RWPE2 (cell line): ENCODE results near the gene NUP188.

ENCODE experiments used
- ATAC-seq: fragments of 200-7000 bp; cut with Tn5 transposase; 3 replicates; pipeline ENCODE4 v1.9.1; 2021; ENCODE audit warnings: low read depth
- DNase-seq: peaks from one replicate; pipeline ENCODE4 v3.0.0-alpha.2; 2020; ENCODE audit warnings: low spot score
- H3K27ac ChIP-seq: fragments of 450-650 bp; 2 replicates; pipeline ENCODE4 v1.5.1; 2017; ENCODE audit warnings: mild to moderate bottlenecking; ENCODE audit not compliant: poor library complexity, severe bottlenecking
- H3K27me3 ChIP-seq: fragments of 250-450 bp; sonication (Bioruptor Pico); 2 replicates; pipeline ENCODE4 v1.5.1; 2021; ENCODE audit warnings: mild to moderate bottlenecking, moderate library complexity; ENCODE audit not compliant: insufficient read depth, poor library complexity, severe bottlenecking
- H3K36me3 ChIP-seq: fragments of 250-450 bp; sonication (Bioruptor Pico); 2 replicates; pipeline ENCODE4 v1.5.1; 2020; ENCODE audit warnings: low read depth, mild to moderate bottlenecking, moderate library complexity
- H3K4me1 ChIP-seq: fragments of 250-450 bp; sonication (Bioruptor Pico); 2 replicates; pipeline ENCODE4 v1.5.1; 2021; ENCODE audit warnings: mild to moderate bottlenecking, moderate library complexity; ENCODE audit not compliant: insufficient read depth, poor library complexity, severe bottlenecking
- H3K4me3 ChIP-seq: fragments of 250-450 bp; sonication (Bioruptor Pico); 2 replicates; pipeline ENCODE4 v1.5.1; 2021; ENCODE audit warnings: mild to moderate bottlenecking, moderate library complexity; ENCODE audit not compliant: severe bottlenecking
- H3K9me3 ChIP-seq: fragments of 250-450 bp; sonication (Bioruptor Pico); 2 replicates; pipeline ENCODE4 v1.5.1; 2021; ENCODE audit warnings: mild to moderate bottlenecking, moderate library complexity; ENCODE audit not compliant: severe bottlenecking
- TF ChIP-seq, protein P1 (sequence below): fragments of 450-650 bp; IDR thresholded peaks from one replicate; pipeline ENCODE4 v1.5.1; 2017; ENCODE audit warnings: mild to moderate bottlenecking, moderate library complexity; ENCODE audit not compliant: poor library complexity, severe bottlenecking

The NUP188 gene

DNA sequence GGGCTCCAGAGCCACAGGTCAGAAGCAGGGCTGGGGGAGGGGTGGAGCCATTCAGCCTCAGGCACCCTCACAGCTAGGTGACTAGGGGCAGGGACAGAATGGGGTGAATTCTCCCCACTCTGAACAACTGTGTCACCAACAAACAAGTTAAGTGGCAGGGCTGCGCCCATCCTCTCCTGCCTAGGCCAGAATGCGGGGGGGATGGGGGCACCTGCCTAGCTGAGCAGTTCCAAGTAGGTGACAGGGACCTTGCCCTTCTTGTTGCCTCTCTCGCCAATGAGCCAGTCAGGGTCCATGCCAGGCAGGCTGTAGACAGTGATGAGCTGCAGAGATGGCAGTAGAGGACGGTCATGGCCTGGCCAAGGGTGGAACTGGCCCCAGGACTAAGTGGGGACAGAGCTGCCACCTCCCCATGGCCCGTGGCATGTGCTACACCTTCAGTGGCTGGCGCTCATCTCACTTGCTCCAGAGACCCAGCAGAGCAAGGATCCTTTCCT lies 61.0 kb downstream of the NUP188 start:
- Histone ChIP-seq H3K27me3 (no peaks in the 10 kb centered on the region), H3K4me3 (no peak overlapping the region), H3K9me3 (no peaks in the 10 kb centered on the region), H3K36me3 (peaks cover 54% of the 10 kb centered on the region), H3K27ac (no peak overlapping the region), H3K4me1 (no peaks in the 10 kb centered on the region)
- ATAC-seq (no peak), DNase-seq (no peak)
- TF ChIP-seq, protein P1, sequence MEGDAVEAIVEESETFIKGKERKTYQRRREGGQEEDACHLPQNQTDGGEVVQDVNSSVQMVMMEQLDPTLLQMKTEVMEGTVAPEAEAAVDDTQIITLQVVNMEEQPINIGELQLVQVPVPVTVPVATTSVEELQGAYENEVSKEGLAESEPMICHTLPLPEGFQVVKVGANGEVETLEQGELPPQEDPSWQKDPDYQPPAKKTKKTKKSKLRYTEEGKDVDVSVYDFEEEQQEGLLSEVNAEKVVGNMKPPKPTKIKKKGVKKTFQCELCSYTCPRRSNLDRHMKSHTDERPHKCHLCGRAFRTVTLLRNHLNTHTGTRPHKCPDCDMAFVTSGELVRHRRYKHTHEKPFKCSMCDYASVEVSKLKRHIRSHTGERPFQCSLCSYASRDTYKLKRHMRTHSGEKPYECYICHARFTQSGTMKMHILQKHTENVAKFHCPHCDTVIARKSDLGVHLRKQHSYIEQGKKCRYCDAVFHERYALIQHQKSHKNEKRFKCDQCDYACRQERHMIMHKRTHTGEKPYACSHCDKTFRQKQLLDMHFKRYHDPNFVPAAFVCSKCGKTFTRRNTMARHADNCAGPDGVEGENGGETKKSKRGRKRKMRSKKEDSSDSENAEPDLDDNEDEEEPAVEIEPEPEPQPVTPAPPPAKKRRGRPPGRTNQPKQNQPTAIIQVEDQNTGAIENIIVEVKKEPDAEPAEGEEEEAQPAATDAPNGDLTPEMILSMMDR = no peak

DNA sequence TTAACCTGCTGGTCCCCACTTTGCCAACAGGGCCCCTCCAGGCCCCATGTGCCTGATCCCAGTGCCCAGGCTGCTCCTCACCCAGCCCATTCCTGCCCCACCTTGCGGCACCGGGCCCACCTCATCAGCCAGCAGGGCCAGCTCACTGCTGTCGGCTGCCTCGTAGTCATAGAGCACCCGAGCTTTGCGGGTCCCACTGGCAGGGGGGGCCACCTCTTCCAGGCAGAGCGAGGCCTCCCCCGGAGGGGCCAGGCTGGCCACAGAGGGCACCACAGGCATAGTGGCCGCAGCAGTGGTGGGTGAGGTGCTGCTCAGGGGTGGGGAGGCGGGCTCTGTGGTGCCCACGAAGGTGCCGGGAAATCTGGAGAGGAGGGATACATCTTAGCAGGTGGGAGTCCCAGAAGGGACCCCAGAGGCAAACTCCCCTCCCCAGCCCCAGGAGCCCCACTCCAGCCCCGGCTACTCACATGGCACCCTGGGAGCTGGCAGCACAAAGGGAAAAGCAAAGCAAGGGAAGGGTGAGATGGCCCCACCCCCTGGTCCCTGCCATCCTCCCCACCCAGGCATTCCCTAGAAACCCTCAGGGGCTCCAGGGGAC lies 61.6 kb downstream of the NUP188 start:
- Histone ChIP-seq H3K9me3 (no peaks in the 10 kb centered on the region), H3K4me3 (no peak overlapping the region), H3K36me3 (peaks cover 53% of the 10 kb centered on the region), H3K4me1 (no peaks in the 10 kb centered on the region), H3K27ac (no peak overlapping the region), H3K27me3 (no peaks in the 10 kb centered on the region)
- no peak for DNase-seq
- ATAC-seq = no peak
- TF ChIP-seq, protein P1 = no peak

DNA sequence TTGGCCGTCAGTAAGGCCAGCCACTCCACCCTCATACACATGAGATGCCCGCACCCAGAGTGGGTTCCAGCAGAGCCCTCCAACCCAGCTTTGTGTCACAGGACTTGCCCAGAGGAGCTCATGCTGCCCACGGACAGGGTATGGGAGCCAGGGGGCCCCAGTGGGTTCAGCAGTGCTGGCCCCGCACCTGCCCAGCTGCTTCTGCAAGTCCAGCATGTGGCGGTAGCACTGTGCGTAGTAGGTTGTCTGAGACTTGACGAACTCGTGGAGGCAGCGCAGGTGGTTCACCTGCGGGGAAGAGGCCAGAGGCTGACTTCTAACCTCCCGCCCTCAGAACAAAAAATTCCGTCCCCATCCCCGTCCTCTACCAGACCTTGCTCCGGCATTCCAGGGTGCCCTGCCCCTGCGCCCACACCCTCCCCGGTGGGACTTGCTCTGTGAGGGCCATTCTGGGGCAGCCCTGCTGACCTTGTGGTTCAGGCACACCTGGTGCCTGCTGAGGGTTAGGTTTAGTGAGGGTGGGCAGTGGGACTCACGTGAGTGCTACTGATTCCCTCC lies 62.2 kb downstream of the NUP188 start:
- no peaks in the 10 kb centered on the region for H3K4me1 ChIP-seq
- TF ChIP-seq, protein P1 = no peak
- no peak overlapping the region for H3K27ac ChIP-seq
- H3K9me3 ChIP-seq = no peaks in the 10 kb centered on the region
- ATAC-seq (no peak), DNase-seq (peak; percentile 56)
- peaks cover 53% of the 10 kb centered on the region for H3K36me3 ChIP-seq
- no peak overlapping the region for H3K4me3 ChIP-seq
- no peaks in the 10 kb centered on the region for H3K27me3 ChIP-seq

DNA sequence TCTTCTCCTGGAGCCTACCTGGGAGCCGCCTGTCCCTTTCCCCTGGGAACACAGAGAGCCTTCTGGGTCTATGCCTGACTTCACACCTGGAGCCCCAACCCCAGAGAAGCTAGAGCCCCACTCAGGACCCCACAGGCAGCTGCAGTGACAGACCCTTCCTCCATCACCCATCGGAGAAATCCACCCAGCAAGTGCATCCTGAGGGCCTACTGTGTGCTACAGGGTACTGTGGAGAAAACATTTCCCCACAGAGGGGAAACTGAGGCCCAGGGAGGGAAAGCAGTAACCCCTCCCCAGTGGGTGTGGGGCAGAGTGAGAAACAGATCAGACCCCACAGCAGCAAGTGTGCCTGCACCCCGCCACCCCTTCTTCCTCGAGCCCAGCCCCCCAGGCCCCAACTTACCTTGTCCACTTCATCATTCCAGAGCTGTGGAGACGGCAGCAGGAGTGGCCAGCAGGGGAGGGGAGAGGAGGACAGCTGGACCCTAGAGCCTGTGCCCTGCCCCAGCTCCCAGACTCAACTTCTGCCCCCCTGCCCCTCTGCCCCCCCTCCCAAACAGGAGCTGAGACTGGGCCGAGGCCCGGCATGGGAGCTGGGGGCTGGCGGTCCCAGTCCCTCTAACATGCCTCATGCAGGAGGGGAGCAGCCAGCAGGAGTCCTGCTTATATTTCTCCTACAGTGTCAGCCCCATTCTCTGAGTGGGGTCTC lies 62.9 kb downstream of the NUP188 start:
- DNase-seq (no peak), ATAC-seq (no peak)
- no peaks in the 10 kb centered on the region for H3K9me3 ChIP-seq
- no peak overlapping the region for H3K4me3 ChIP-seq
- no peaks in the 10 kb centered on the region for H3K4me1 ChIP-seq
- TF ChIP-seq, protein P1 = no peak
- H3K27me3 ChIP-seq = no peaks in the 10 kb centered on the region
- H3K27ac ChIP-seq = no peak overlapping the region
- H3K36me3 ChIP-seq = peaks cover 48% of the 10 kb centered on the region
